HG02981 (cell line): ENCODE measurements around the gene SLC11A2.
"Not testable (repeated sequence)": the region's sequence is repeated elsewhere in the genome, so short reads cannot be mapped to it uniquely, and the experiment has no call there.

Experiments used
- ATAC-seq: cut with Tn5 transposase; IDR thresholded peaks from one replicate; pipeline ENCODE4 v1.9.1; 2021; ENCODE audit warnings: mild to moderate bottlenecking, moderate library complexity; ENCODE audit not compliant: unreplicated experiment

SLC11A2 gene

GRCh38 chr12:50991291-50991690 lies 34.9 kb downstream of the SLC11A2 start:
- ATAC-seq: no peak

- ATAC-seq: no peak
Observed at GRCh38 chr12:50990791-50991190, 35.4 kb downstream of the SLC11A2 start.

- ATAC-seq: no peak
Observed at GRCh38 chr12:50990147-50990727, 35.9 kb downstream of the SLC11A2 start.

- no peak for ATAC-seq
Observed at GRCh38 chr12:50988871-50989270, 37.3 kb downstream of the SLC11A2 start.

- no peak for ATAC-seq
Observed at GRCh38 chr12:50988051-50988450, 38.1 kb downstream of the SLC11A2 start.

GRCh38 chr12:50986966-50987737 lies 39.0 kb downstream of the SLC11A2 start:
- ATAC-seq: no peak

- no peak for ATAC-seq
Observed at GRCh38 chr12:50985322-50985721, 40.9 kb downstream of the SLC11A2 start.

GRCh38 chr12:50984586-50985298 lies 41.4 kb downstream of the SLC11A2 start:
- ATAC-seq: no peak

- ATAC-seq: no peak
Observed at GRCh38 chr12:50981319-50982239, 44.6 kb downstream of the SLC11A2 start.

- ATAC-seq: no peak
Observed at GRCh38 chr12:50980545-50980944, 45.6 kb downstream of the SLC11A2 start.

GRCh38 chr12:50979369-50980052 lies 46.7 kb downstream of the SLC11A2 start:
- no peak for ATAC-seq

GRCh38 chr12:50971946-50972345 lies 54.2 kb downstream of the SLC11A2 start:
- ATAC-seq: no peak

GRCh38 chr12:50964432-50964831 lies 61.8 kb downstream of the SLC11A2 start:
- no peak for ATAC-seq

- ATAC-seq: no peak
Observed at GRCh38 chr12:50961708-50962107, 64.5 kb downstream of the SLC11A2 start.

GRCh38 chr12:50960130-50960529 lies 66.1 kb downstream of the SLC11A2 start:
- no peak for ATAC-seq

- ATAC-seq: no peak
Observed at GRCh38 chr12:50955697-50956096, 70.5 kb downstream of the SLC11A2 start.

GRCh38 chr12:50955288-50955687 lies 70.9 kb downstream of the SLC11A2 start:
- no peak for ATAC-seq

- not testable (repeated sequence) for ATAC-seq
Observed at GRCh38 chr12:50954789-50955188, 71.4 kb downstream of the SLC11A2 start.

GRCh38 chr12:50953047-50953446 lies 73.1 kb downstream of the SLC11A2 start:
- no peak for ATAC-seq

GRCh38 chr12:50952510-50952909 lies 73.7 kb downstream of the SLC11A2 start, which contains the start of gene HIGD1C:
Gene HIGD1C (plus strand): TSS chr12:50952544. CDS start chr12:50953999, 1,455 bp downstream.
- no peak for ATAC-seq
